ENCODE results near the gene SLC25A26. TPM values are rescaled to one million over a fixed set of nuclear protein-coding genes. Genes with fewer than 3 reads are reported as not detected.
A peak's percentile ranks its signal among the peaks of the same experiment; 100 is the strongest.

The SLC25A26 gene
- total RNA-seq, 6 experiments from 2014 or later, result 12.8 to 16.3 (median 13.6) TPM

GRCh38 chr3:66377800-66378199 lies 157.0 kb downstream of the SLC25A26 start:
- H3K27me3 Mint-ChIP-seq (ENCODE audit: insufficient read depth), result no peaks in the 10 kb centered on the region; the same call in 1 of the 2 replicates
- H3K9me3 Mint-ChIP-seq, result no peaks in the 10 kb centered on the region
- peaks cover 13% of the 10 kb centered on the region for H3K4me1 Mint-ChIP-seq (ENCODE audit: low read depth)
- TF ChIP-seq CTCF (IDR thresholded peaks at IDR 0.05), result no peak
- H3K4me3 Mint-ChIP-seq, result no peak overlapping the region
- H3K36me3 Mint-ChIP-seq (ENCODE audit: low read depth), result peaks cover 22% of the 10 kb centered on the region
- no peak for DNase-seq
- no peak overlapping the region for H3K27ac Mint-ChIP-seq

GRCh38 chr3:66378256-66378655 lies 157.5 kb downstream of the SLC25A26 start:
- no peak for DNase-seq
- Mint-ChIP-seq H3K4me1 (ENCODE audit: low read depth) (peaks cover 13% of the 10 kb centered on the region), H3K27ac (no peak overlapping the region), H3K27me3 (ENCODE audit: insufficient read depth) (no peaks in the 10 kb centered on the region; the same call in 1 of the 2 replicates), H3K36me3 (ENCODE audit: low read depth) (peaks cover 23% of the 10 kb centered on the region), H3K4me3 (no peak overlapping the region), H3K9me3 (no peaks in the 10 kb centered on the region)
- TF ChIP-seq CTCF (IDR thresholded peaks at IDR 0.05), result peak; percentile 79

- no peak for TF ChIP-seq CTCF (IDR thresholded peaks at IDR 0.05)
- Mint-ChIP-seq H3K4me1 (ENCODE audit: low read depth) (peaks cover 13% of the 10 kb centered on the region), H3K9me3 (no peaks in the 10 kb centered on the region; the same call in 1 of the 2 replicates), H3K36me3 (ENCODE audit: low read depth) (peaks cover 36% of the 10 kb centered on the region), H3K27me3 (ENCODE audit: insufficient read depth) (peaks cover 3% of the 10 kb centered on the region; the same call in 1 of the 2 replicates), H3K27ac (no peak overlapping the region), H3K4me3 (no peak overlapping the region)
- DNase-seq, result no peak
These were observed 158.8 kb downstream of the SLC25A26 start for GRCh38 chr3:66379565-66379964.

- no peaks in the 10 kb centered on the region; the same call in 1 of the 2 replicates for H3K9me3 Mint-ChIP-seq
- no peak overlapping the region for H3K27ac Mint-ChIP-seq
- peaks cover 13% of the 10 kb centered on the region for H3K4me1 Mint-ChIP-seq (ENCODE audit: low read depth)
- no peak overlapping the region for H3K4me3 Mint-ChIP-seq
- DNase-seq, result no peak
- no peak for TF ChIP-seq CTCF (IDR thresholded peaks at IDR 0.05)
- H3K27me3 Mint-ChIP-seq (ENCODE audit: insufficient read depth), result peaks cover 3% of the 10 kb centered on the region
- peaks cover 41% of the 10 kb centered on the region for H3K36me3 Mint-ChIP-seq (ENCODE audit: low read depth)
These were observed 159.6 kb downstream of the SLC25A26 start for GRCh38 chr3:66380200-66380932.

- DNase-seq, result no peak
- H3K27ac Mint-ChIP-seq, result no peak overlapping the region
- peaks cover 3% of the 10 kb centered on the region for H3K27me3 Mint-ChIP-seq (ENCODE audit: insufficient read depth)
- no peak overlapping the region for H3K4me3 Mint-ChIP-seq
- H3K4me1 Mint-ChIP-seq (ENCODE audit: low read depth), result peaks cover 6% of the 10 kb centered on the region
- H3K9me3 Mint-ChIP-seq, result no peaks in the 10 kb centered on the region; the same call in 1 of the 2 replicates
- TF ChIP-seq CTCF (IDR thresholded peaks at IDR 0.05), result no peak
- H3K36me3 Mint-ChIP-seq (ENCODE audit: low read depth), result peaks cover 51% of the 10 kb centered on the region
These were observed 160.8 kb downstream of the SLC25A26 start for GRCh38 chr3:66381626-66382025.
